Measurements from ENCODE around the gene CEP170B. TPM values are rescaled to one million over a fixed set of nuclear protein-coding genes. Genes with fewer than 3 reads are reported as not detected.

CEP170B gene
- total and polyA plus RNA-seq, 9 of the 15 experiments (the other 6 are each of a cell fraction or from before 2014, with no cell fraction given): 0.01 to 10.2 (median 2.2) TPM

GRCh38 chr14:104875412-104875751 lies 10.3 kb downstream of the CEP170B start:
- ATAC-seq (no peak), DNase-seq (ENCODE audit: extremely low read depth in 1 of 4, low spot score in 3 of 4) (no peak), FAIRE-seq (no peak)
- CTCF ChIA-PET (ENCODE audit: low intra/inter-chr PET ratio): no interaction called here
- no peak overlapping the region for H3K27ac ChIP-seq (ENCODE audit: extremely low read depth, low read depth, low read length)
- WGBS (ENCODE audit: insufficient coverage, low coverage, missing lambda C conversion rate): 77% methylated on average over 6 of the region's 13 CpGs
- no peaks in the 10 kb centered on the region for H3K9me3 ChIP-seq (replicated peaks; ENCODE audit: control insufficient read depth, insufficient read depth, low read depth, low read length)
- no peak overlapping the region for H3K4me2 ChIP-seq (ENCODE audit: insufficient read depth, low read length)
- H3K36me3 ChIP-seq (ENCODE audit: control insufficient read depth, insufficient read depth, low read length): peaks cover under 1% of the 10 kb centered on the region; the same call in 2 of the 3 replicates
- in situ Hi-C loops (cut with MboI) (no loop called here), intact Hi-C loops (cut with micrococcal nuclease) (loop anchor here (10.0 kb wide), 1 partner anchor 111 kb away; no protein-coding TSS in a partner anchor)
- no peaks in the 10 kb centered on the region for H3K9me1 ChIP-seq (ENCODE audit: control insufficient read depth, insufficient read depth, low read length)
- POLR2A ChIA-PET: no interaction called here
- no peaks in the 10 kb centered on the region for H4K20me1 ChIP-seq (replicated peaks; ENCODE audit: control insufficient read depth, insufficient read depth, low read length)
- H3K4me1 ChIP-seq (replicated peaks in 1 of 2; ENCODE audit: control insufficient read depth in 2 of 2, insufficient read depth in 2 of 2, low read length in 2 of 2): peaks cover 0 to 66% of the 10 kb centered on the region in 2 experiments; a peak in 3 of 5 replicates
- BruUV-seq (replicated peaks): no TSS peak
- H3K79me2 ChIP-seq (ENCODE audit: control insufficient read depth, insufficient read depth, low read length): no peaks in the 10 kb centered on the region; the same call in 2 of the 3 replicates
- peak overlapping the region in 1 of 2 experiments; percentile 71; a peak in 1 of 4 replicates for H3K9ac ChIP-seq (ENCODE audit: insufficient read depth in 1 of 2, low read depth in 2 of 2, low read length in 2 of 2)
- H3K27me3 ChIP-seq (ENCODE audit: control insufficient read depth in 2 of 2, insufficient read depth in 2 of 2, low read length in 2 of 2): no peaks in the 10 kb centered on the region
- TF ChIP-seq ESRRA (IDR thresholded peaks at IDR 0.05; ENCODE audit: borderline replicate concordance, low read depth) (no peak), FOXJ3 (CRISPR knock-in tag; IDR thresholded peaks at IDR 0.05) (no peak), HDAC2 (IDR thresholded peaks at IDR 0.05) (no peak), CHCHD3 (CRISPR knock-in tag; IDR thresholded peaks at IDR 0.05) (no peak), ZNF398 (CRISPR knock-in tag; IDR thresholded peaks at IDR 0.05) (no peak), PHTF2 (CRISPR knock-in tag; IDR thresholded peaks at IDR 0.05) (no peak), ZNF699 (CRISPR knock-in tag; IDR thresholded peaks at IDR 0.05; ENCODE audit: insufficient replicate concordance) (no peak), MXD1 (CRISPR knock-in tag; IDR thresholded peaks at IDR 0.05; ENCODE audit: borderline replicate concordance, poor library complexity, severe bottlenecking) (no peak), ETV6 (IDR thresholded peaks at IDR 0.05; ENCODE audit: borderline replicate concordance in 1 of 2, low read depth in 2 of 2, low read length in 1 of 2) (no peak), ETV6 (CRISPR knock-in tag; IDR thresholded peaks at IDR 0.05; ENCODE audit: borderline replicate concordance) (no peak), GATAD2A (IDR thresholded peaks at IDR 0.05) (no peak), POLR2AphosphoS2 (IDR thresholded peaks at IDR 0.05; ENCODE audit: low read length) (no peak), ATF2 (CRISPR knock-in tag; IDR thresholded peaks at IDR 0.05) (no peak)
- H3K4me3 ChIP-seq: no peak overlapping the region
- no peak overlapping the region for H2AFZ ChIP-seq (ENCODE audit: low read depth, low read length)

All from K562 (cell line).